ENCODE data around the gene GALNT7. TPM values are rescaled to one million over a fixed set of nuclear protein-coding genes. Genes with fewer than 3 reads are reported as not detected.

GALNT7 gene
- polyA plus RNA-seq, 1 of the 3 experiments (the other 2 are of a cell fraction), result 14.8 TPM

DNA sequence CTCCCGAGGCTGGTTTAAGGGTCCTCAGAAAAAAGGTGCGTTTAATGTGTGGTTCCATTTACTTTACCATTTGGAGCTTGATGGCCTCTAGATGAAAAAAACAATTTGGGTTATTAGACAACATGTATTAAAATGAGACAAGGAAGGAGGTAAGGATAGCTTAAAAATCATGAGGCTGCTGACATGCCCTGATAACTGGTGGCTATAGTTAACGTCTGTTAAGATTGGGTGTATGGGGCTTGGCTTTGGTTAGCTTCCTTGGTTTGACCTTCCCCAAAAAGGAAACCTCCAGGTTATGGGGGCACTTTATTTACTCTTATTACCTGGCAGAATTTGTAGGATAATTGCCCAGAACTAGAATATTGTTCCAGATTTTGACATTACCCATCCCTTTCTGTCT, 114.0 kb downstream of the GALNT7 start:
- WGBS (ENCODE audit: low lambda C conversion rate), result 93% methylated on average over 3 of the region's 3 CpGs
- Histone ChIP-seq H3K9me2 (no peaks in the 10 kb centered on the region; the same call in 1 of the 2 replicates), H3K36me3 (replicated peaks in 1 of 2; ENCODE audit: control insufficient read depth in 1 of 2, insufficient read depth in 2 of 2, low read length in 1 of 2) (peaks cover 0 to 3% of the 10 kb centered on the region in 2 experiments), H3F3A (replicated peaks; ENCODE audit: insufficient read depth) (no peaks in the 10 kb centered on the region), H4K20me1 (ENCODE audit: insufficient read depth) (no peaks in the 10 kb centered on the region), H3K27me3 (ENCODE audit: insufficient read depth) (no peaks in the 10 kb centered on the region), H2AFZ (ENCODE audit: low read depth) (no peak overlapping the region), H3K9me3 (peaks cover 13% of the 10 kb centered on the region), H3K4me3 (ENCODE audit: low read depth in 2 of 2, low read length in 1 of 2) (no peak overlapping the region), H3K27ac (ENCODE audit: low read depth in 2 of 2, low read length in 1 of 2) (no peak overlapping the region), H3K79me2 (ENCODE audit: insufficient read depth) (no peaks in the 10 kb centered on the region; the same call in 1 of the 2 replicates), H3K9ac (no peak overlapping the region), H3K4me1 (ENCODE audit: control insufficient read depth in 1 of 2, insufficient read depth in 2 of 2, low read depth in 1 of 2, low read length in 1 of 2) (no peaks in the 10 kb centered on the region), H3K4me2 (no peak overlapping the region)
- TF ChIP-seq RCOR1 (IDR thresholded peaks at IDR 0.05; ENCODE audit: low read length), result no peak
- TF ChIP-seq RXRA (IDR thresholded peaks at IDR 0.05; ENCODE audit: borderline replicate concordance, low read depth), result no peak
- no peak for TF ChIP-seq FOXM1 (IDR thresholded peaks at IDR 0.05; ENCODE audit: low read depth)
- no peak for TF ChIP-seq MXI1 (IDR thresholded peaks at IDR 0.05; ENCODE audit: low read depth, low read length)
- no peak for TF ChIP-seq FOSL2 (IDR thresholded peaks at IDR 0.05; ENCODE audit: borderline replicate concordance, low read depth)
- TF ChIP-seq JUND (IDR thresholded peaks at IDR 0.05), result no peak
- no peak for TF ChIP-seq SIN3A (IDR thresholded peaks at IDR 0.05; ENCODE audit: borderline replicate concordance, low read depth, low read length)
- no peak for TF ChIP-seq EP300 (IDR thresholded peaks at IDR 0.05; ENCODE audit: borderline replicate concordance in 1 of 2, low read depth in 1 of 2, low read length in 1 of 2)
- no peak for TF ChIP-seq GABPA (IDR thresholded peaks at IDR 0.05; ENCODE audit: low read depth)
- TF ChIP-seq USF2 (IDR thresholded peaks at IDR 0.05; ENCODE audit: borderline replicate concordance, low read depth, low read length), result no peak
- TF ChIP-seq, protein P1, sequence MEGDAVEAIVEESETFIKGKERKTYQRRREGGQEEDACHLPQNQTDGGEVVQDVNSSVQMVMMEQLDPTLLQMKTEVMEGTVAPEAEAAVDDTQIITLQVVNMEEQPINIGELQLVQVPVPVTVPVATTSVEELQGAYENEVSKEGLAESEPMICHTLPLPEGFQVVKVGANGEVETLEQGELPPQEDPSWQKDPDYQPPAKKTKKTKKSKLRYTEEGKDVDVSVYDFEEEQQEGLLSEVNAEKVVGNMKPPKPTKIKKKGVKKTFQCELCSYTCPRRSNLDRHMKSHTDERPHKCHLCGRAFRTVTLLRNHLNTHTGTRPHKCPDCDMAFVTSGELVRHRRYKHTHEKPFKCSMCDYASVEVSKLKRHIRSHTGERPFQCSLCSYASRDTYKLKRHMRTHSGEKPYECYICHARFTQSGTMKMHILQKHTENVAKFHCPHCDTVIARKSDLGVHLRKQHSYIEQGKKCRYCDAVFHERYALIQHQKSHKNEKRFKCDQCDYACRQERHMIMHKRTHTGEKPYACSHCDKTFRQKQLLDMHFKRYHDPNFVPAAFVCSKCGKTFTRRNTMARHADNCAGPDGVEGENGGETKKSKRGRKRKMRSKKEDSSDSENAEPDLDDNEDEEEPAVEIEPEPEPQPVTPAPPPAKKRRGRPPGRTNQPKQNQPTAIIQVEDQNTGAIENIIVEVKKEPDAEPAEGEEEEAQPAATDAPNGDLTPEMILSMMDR (IDR thresholded peaks at IDR 0.05), result no peak
- no peak for TF ChIP-seq SMC3 (IDR thresholded peaks at IDR 0.05; ENCODE audit: low read depth, low read length)
- TF ChIP-seq GATA2 (CRISPR knock-in tag; IDR thresholded peaks at IDR 0.05), result no peak
- no peak for TF ChIP-seq NFIC (IDR thresholded peaks at IDR 0.05; ENCODE audit: borderline replicate concordance)
- TF ChIP-seq ELF1 (IDR thresholded peaks at IDR 0.05), result no peak
- TF ChIP-seq, protein P2, sequence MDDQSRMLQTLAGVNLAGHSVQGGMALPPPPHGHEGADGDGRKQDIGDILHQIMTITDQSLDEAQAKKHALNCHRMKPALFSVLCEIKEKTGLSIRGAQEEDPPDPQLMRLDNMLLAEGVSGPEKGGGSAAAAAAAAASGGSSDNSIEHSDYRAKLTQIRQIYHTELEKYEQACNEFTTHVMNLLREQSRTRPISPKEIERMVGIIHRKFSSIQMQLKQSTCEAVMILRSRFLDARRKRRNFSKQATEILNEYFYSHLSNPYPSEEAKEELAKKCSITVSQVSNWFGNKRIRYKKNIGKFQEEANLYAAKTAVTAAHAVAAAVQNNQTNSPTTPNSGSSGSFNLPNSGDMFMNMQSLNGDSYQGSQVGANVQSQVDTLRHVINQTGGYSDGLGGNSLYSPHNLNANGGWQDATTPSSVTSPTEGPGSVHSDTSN (IDR thresholded peaks at IDR 0.05), result no peak
- TF ChIP-seq TCF12 (IDR thresholded peaks at IDR 0.05), result no peak
- no peak for TF ChIP-seq FOXJ3 (CRISPR knock-in tag; IDR thresholded peaks at IDR 0.05)
- TF ChIP-seq NRF1 (IDR thresholded peaks at IDR 0.05; ENCODE audit: low read depth, low read length), result no peak
- TF ChIP-seq, protein P3, sequence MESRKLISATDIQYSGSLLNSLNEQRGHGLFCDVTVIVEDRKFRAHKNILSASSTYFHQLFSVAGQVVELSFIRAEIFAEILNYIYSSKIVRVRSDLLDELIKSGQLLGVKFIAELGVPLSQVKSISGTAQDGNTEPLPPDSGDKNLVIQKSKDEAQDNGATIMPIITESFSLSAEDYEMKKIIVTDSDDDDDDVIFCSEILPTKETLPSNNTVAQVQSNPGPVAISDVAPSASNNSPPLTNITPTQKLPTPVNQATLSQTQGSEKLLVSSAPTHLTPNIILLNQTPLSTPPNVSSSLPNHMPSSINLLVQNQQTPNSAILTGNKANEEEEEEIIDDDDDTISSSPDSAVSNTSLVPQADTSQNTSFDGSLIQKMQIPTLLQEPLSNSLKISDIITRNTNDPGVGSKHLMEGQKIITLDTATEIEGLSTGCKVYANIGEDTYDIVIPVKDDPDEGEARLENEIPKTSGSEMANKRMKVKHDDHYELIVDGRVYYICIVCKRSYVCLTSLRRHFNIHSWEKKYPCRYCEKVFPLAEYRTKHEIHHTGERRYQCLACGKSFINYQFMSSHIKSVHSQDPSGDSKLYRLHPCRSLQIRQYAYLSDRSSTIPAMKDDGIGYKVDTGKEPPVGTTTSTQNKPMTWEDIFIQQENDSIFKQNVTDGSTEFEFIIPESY (IDR thresholded peaks at IDR 0.05; ENCODE audit: borderline replicate concordance, low read depth), result no peak
- ChIA-PET POLR2A (no interaction called here), CTCF (interaction anchor here (0.8 to 2.8 kb wide), 2 partner anchors 19 to 37 kb away, joined by 4 to 18 read pairs; no protein-coding TSS in a partner anchor)
- DNase-seq, result no peak
